Left cardiac atrium (tissue), 4 donors: ENCODE data around the gene S100A6. TPM values are rescaled to one million over a fixed set of nuclear protein-coding genes. Genes with fewer than 3 reads are reported as not detected.
"Not testable (repeated sequence)": the region's sequence is repeated elsewhere in the genome, so short reads cannot be mapped to it uniquely, and the experiment has no call there.

Source experiments
- ATAC-seq, 2 donors: fragments of 200-7000 bp; cut with Tn5 transposase; one replicate each; pipeline ENCODE4 v1.9.1; 2020; ENCODE audit warnings: mild to moderate bottlenecking in 2 of 2, moderate library complexity in 2 of 2
- DNase-seq: peaks from one replicate; pipeline ENCODE4 v3.0.0-alpha.2; 2020
- intact Hi-C, 2 donors: fragments of 100-400 bp; cut with DNase I; formaldehyde crosslinking; loops; one replicate each; pipeline versions ENCODE4 v1.14.1 to v1.15.1; 2022 to 2023
- total RNA-seq, 2 donors: library from RNA; stranded (reverse); fragmentation: NEBNext Ultra II Directional; extraction: Animal tissue kit (Norgen Biotek cat#: 25700); gene quantifications; one replicate each; pipeline ENCODE4 v1.2.1, GENCODE V29; 2021
- donor health status: DM: no; HTN: yes; CAD: no.
- donor health status: DM: no; HTN: yes; CAD: no; lungs with severe emphysema.
- donor health status: DM: yes; HTN: yes; CAD: no.
- donor health status: Dilated cardiomyopathy.

Gene S100A6
- total RNA-seq, 2 donors from 2014 or later = 449 to 518 TPM

DNA sequence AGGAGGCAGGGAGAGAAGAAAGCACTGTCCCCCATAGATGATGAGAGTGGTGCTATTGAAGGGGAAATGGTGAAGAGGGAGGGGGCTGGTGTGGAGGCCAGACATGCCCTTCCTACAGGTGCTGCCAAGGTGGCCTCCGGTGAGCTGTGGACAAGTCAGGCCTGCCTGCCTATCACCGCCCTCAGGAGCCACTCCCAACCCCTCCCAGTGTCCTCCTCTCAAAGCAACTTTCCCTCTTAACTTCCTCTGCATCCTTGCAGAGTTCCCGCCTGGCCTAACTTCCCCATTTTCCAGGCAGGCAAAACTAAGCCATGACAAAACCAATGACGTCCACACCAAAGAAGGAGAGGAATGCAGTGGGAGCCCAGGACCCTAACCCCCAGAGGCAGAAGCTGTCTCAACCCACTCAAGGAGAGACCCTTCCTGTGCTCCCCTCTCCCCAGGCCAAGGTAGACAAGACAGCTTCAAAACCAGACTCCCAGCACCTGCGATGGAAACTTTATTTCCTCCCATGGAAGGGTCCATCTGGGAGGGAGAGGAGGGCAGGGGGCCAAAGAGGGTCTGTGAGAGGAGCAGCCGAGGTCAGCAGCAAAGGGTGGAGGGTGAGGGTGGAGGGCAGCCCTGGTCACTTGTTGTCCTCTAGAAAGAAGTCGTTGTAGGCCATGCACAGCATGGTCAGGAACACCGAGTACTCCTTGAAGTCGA, 1.0 kb upstream of the S100A6 start:
- intact Hi-C loops = no loop called here
- ATAC-seq = peak in 1 of 2 donors; percentile 1
- DNase-seq = no peak

DNA sequence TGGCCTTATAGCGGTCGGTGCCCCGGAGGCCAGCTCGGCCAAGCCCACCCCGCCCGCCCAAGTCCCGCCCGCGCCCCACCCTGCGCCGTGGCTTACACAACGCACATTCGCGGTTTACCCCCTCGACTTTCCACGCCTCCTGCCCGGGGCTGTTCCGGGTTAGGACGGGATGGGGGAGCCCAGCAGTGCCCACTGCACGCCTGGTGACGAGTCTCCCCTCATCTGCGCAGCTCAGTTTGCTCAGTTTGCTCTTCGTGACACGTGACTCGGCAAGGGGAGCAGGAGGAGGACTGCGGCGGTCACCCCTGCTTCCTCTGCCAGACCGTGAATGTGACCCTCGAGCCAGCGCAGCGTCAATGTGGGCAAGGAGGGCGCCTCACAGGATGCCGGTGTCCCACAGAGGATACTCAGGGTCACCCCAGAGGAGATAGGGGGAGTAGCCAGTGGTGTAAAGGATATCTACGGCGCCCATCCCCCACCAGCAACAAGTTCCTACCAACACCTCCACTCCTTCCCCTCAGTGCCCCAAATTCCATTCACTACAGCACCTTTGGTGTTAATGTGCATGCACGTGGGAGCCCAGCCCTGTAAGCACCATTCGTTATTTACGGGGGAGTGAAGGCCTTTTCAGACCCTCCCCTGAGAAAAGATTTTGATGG, 350 bp upstream of the S100A6 start:
- intact Hi-C loops = no loop called here
- ATAC-seq (peak; percentile 81 to 86), DNase-seq (peak; percentile 93)

DNA sequence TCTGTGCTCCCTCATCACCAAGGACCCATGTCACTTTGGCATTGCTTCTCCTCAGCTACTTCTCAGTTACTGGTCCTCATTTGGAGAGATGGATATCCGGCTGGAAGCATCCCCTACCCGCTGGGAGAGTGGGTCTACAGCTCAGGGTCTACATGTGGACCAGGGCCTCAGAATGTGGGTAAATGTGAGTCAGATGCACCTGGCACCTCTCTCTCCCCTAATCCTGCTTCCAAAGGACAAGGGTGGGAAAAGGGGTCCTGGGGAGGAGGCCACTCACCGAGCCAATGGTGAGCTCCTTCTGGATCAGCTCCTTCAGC, 908 bp downstream of the S100A6 start:
- DNase-seq = no peak

DNA sequence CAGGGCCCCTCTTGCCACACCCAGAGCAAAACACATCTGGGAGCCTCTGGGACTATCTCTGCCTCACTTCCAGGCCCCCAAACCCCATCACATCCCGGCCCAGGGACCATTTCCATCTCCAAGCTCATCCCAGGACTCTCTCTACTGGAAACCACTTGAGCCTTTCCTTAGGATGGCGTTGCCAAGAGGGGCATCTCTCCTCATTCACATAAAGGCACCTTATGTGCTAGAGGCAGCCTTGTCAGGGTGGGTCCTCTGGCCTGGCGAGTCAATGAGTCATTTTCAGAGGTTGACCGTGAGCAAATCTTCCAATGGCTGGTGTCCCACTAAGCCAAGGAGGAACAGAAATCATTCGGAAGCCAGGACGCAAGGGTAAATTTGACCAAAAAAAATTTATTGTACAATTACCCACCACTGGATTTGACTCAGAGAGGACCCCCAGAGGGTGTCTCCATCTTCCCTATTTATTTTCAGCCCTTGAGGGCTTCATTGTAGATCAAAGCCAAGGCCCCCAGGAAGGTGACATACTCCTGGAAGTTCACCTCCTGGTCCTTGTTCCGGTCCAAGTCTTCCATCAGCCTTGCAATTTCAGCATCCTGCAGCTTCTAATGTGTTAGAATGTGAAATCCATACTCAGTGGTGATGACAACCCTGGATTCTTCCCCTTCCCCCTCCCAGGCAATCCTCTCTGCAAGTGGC, 1.4 kb downstream of the S100A6 start:
- DNase-seq (no peak), ATAC-seq (peak in 1 of 2 donors; percentile 0)
- intact Hi-C loops = loop anchor here (2.0 to 5.0 kb wide), 2 partner anchors 32 to 33 kb away; partner anchors contain the start of gene S100A2 (in 1 of the 2)

More for the DNA sequence above, 908 bp downstream of the S100A6 start:
- no peak for ATAC-seq
- intact Hi-C loops = loop anchor here (2.0 to 5.0 kb wide), 2 partner anchors 32 kb away; partner anchors contain the start of gene S100A2 (in 1 of the 2)

DNA sequence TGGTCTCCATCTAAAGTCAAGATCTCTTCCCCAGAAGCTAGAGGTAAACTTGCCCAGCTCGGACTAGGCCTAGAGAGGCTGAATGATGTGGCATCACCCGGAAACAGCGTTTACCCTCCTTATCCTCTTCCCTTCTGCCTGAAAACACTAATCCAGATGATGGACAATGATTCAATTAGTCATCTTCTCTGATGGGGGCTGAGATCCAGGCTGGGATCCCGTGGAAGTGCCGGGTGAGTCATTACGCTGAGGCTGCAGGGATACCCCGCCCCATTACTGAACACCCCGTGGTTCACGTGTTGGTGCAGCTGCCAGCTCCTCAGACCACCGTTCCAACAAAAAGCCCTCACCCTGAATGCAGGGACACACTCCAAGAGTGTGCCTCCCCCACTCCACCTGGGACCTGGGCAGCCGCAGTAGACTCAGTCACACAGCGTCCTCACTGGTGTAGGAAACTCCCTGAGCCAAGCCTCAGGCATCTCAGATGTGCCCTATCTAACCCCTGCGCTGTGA, 2.0 kb downstream of the S100A6 start:
- intact Hi-C loops = loop anchor here (2.0 to 5.0 kb wide), 2 partner anchors 33 to 34 kb away; partner anchors contain the start of gene S100A2 (in 1 of the 2)
- ATAC-seq (peak in 1 of 2 donors; percentile 55), DNase-seq (peak; percentile 75)

DNA sequence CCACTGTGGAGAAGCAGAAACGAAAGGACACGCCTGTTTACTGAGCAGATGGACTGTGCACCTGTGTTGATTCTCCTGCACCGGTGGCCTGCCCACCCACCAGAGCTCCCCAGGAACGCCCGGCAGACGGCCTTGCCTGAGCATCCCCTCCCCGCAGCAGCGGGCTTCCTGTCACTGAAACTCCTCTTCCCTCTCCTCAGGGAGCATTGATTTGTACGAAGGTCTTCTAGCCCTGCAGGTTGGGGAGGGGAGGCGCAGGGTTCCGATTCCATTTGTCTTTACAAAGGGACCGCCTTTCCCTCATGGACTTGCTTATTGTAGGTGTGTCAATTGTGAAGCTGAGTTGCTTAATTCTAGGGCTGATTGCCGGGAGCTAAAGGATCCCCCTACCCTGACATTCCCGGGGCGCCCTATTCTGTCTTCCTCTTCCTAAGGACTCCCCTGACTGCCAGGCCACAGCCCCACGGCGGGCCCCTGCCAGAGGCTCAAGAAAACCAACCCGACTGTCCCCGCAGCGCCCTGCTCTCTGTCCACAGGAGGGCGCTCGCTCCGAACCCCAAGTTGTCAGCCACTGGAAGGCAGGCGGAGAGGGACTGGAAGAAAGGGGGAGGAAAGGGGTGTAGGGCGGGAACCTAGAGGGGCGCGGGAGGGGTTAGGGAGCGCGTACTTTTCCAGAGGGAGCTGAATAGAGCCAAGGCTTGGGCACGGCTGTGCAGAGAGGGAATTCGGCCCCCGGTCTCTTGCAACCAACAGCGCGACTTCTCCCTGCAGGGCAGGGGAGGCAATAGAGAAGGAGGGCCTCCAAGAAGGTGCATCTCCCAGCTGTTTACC, 2.8 kb downstream of the S100A6 start:
- DNase-seq (peak; percentile 88), ATAC-seq (peak; percentile 43 to 49)
- intact Hi-C loops = loop anchor here in 1 of 2 donors (5.0 kb wide), 1 partner anchor 34 kb away; the partner anchor contains the start of gene S100A2

- intact Hi-C loops = loop anchor here in 1 of 2 donors (5.0 kb wide), 1 partner anchor 35 kb away; the partner anchor contains the start of gene S100A2
- ATAC-seq = no peak
- no peak for DNase-seq
These were observed 3.6 kb downstream of the S100A6 start for GRCh38 chr1:153532181-153532580.

- ATAC-seq = no peak
- intact Hi-C loops = loop anchor here in 1 of 2 donors (5.0 kb wide), 1 partner anchor 36 kb away; the partner anchor contains the start of gene S100A2
- DNase-seq = no peak
These were observed 4.2 kb downstream of the S100A6 start for GRCh38 chr1:153531638-153532037.

DNA sequence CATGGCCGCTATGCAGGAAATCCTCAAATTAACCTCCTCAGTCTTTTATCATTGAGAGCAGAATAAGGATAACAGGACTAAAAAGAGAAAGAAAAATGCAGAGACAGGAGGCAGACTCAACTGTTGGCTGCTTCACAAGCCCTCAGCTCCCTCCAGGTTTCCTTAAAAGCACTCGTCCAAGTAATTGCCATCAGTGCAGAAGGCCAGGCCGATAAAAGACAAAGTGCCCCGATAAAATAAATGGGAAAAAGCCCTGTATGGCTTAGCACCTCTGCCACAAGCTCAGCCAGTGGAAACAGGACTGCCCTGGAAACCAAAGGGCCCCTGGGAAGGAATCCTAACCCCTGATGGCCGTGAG, 8.1 kb downstream of the S100A6 start:
- no peak for ATAC-seq
- intact Hi-C loops = no loop called here
- DNase-seq = no peak

DNA sequence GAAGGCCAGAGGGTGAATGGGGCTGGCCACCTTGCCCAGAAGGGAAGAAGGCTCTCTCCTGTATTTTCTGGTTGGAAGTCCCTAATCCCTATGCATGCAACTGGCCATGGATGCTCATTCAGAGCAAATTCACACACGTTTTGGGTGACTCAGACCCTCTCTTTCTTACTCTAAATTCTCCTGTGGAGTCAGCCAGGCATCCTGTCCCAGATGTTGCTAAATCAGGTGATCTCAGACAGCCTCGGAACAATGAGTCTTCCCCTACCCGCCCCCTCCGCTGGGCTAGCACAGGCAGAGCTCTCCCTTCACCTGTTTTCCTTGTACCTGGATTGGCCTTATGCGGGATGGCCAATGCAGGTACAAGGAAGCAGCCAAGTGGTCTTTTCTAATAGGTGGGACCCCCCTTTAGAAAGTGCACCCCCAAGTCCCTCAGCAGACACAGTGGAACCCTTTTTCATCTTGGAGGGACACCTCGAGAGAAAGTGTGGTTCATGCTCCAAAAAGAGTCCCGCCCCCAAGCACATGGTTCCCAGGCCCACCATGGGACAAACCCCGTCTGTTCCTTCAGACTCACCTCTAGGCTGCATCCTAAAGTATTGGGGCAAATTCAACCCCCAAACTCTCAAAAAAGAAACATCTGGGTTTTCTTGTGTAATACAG, 8.6 kb downstream of the S100A6 start:
- DNase-seq (no peak), ATAC-seq (peak in 1 of 2 donors; percentile 10)
- intact Hi-C loops = no loop called here

DNA sequence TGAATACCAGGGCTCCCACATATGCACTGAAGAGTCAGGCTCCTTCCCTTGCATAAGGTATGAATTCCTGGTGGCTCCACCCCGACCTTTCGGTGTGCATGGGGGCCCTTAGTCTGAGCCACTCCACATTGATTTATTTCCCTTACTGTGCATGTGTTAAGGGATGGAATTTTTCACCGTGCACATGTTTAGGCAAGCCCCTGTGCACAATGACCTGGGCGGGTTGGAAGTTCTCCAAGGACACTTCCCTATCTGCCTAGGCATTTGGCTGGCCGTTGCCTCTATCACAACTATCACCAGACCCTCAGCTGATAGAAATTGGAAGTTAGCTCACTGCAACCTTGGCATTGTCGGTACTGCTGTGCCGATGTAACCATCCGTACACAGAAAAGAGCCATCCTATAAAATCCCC, 9.7 kb downstream of the S100A6 start:
- DNase-seq (no peak), ATAC-seq (peak in 1 of 2 donors; percentile 48)
- intact Hi-C loops = no loop called here

DNA sequence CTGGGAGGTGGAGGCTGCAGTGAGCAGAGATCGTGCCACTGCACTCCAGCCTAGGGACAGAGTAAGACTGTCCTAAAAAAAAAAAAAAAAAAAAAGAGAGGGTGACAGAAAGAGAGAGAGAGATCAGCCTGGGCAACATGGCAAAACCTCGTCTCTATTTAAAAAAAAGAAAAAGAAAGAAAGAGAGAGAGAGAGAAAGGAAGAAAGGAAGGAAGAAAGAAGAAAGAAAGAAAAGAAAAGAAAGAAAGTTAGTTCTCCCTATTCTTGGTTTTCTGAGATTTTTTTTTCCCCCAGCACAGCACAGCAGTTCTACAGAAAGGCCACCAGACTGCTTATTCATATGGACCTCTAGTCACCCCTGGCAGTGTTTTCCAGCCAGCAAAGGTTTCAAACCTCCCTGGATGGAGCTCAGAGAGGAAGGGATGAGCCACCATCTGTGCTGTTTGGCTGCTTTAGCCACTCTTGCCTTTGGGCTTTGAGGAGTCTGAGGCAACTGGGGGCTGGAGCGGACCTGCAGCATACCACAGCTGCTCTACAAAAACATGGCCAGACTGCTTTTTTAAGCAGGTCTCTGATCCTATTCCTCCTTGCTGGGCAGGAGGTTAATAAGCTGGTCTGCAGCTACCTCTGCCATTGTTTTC, 10.6 kb downstream of the S100A6 start:
- ATAC-seq = peak in 1 of 2 donors; percentile 63
- intact Hi-C loops = no loop called here
- DNase-seq = no peak

DNA sequence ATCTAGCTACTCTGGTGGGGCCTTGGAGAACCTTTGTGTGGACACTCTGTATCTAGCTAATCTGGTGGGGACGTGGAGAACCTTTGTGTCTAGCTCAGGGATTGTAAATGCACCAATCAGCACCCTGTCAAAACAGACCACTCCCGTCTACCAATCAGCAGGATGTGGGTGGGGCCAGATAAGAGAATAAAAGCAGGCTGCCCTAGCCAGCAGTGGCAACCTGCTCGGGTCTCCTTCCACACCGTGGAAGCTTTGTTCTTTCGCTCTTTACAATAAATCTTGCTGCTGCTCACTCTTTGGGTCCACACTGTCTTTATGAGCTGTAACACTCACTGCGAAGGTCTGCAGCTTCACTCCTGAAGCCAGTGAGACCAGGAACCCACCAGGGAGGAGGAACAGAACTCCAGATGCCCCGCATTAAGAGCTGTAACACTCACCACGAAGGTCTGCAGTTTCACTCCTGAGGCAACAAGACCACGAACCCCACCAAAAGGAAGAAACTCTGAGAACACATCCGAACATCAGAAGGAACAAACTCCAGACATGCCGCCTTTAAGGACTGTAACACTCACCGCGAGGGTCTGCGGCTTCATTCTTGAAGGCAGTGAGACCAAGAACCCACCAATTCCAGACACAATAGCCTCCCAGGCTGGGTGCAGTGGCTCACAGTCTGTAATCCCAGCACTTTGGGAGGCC, 13.3 kb downstream of the S100A6 start:
- intact Hi-C loops, DNase-seq, ATAC-seq: not testable (repeated sequence)

DNA sequence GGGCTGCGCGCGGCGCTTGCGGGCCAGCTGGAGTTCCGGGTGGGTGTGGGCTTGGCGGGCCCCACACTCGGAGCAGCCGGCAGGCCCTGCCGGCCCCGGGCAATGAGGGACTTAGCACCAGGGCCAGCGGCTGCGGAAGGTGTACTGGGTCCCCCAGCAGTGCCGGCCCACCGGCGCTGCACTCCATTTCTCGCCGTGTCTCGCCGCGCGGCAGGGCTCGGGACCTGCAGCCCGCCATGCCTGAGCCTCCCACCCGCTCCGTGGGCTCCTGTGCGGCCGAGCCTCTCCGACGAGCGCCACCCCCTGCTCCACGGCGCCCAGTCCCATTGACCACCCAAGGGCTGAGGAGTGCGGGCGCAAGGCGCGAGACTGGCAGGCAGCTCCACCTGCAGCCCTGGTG, 14.0 kb downstream of the S100A6 start:
- DNase-seq, ATAC-seq, intact Hi-C loops: not testable (repeated sequence)

DNA sequence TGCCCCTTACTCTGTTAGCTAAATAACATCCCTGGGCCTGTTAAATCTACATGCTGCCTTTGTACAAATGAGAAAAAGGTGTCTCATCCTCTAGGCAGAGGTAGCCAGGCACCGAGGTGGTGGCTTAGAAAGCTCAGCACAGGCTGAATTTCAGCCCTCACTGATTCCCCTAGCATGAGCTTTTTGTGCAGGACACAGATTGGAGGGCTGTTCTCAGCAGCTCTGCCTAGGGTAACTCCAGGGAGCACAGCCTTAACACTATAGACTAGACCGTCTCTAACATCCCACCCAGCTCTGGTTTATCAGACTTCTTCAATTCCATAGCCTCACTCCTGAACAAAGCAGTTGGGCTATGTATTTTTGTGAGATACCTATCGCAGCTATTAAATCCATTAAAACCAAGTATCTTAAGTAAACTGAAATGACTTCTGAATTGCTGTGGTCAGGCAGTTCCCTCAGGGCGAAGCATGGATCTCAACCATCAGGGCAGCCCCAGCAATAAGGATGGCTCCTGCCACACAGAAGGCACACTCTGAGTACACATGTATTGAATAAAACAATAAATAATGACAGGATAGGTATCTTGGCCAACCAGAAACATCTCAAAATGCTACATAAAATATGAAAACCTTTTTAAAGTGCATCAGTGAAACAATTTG, 14.8 kb downstream of the S100A6 start:
- DNase-seq (no peak), ATAC-seq (no peak)
- intact Hi-C loops = no loop called here

DNA sequence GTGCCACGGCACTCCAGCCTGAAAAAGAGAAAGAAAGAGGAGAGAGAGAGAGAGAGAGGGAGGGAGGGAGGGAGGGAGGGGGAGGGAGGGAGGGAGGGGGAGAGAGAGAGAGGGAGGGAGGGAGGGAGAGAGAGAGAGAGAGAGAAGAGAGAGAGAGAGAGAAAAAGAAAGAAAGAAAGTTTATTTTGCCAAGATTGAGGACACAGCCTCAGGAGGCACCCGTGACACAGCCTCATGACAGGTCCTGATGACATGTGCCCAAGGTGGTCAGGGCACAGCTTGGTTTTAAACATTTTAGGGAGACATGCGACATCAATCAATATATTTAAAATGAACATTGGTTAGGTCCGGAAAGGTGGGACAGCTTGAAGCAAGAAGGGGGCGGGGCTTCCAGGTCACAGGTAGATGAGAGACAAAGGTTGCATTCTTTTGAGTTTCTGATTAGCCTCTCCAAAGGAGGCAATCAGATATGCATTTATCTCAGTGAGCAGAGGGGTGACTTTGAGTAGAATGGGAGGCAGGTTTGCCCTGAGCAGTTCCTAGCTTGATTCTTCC, 15.6 kb downstream of the S100A6 start:
- intact Hi-C loops, DNase-seq, ATAC-seq: not testable (repeated sequence)
